Osteocyte (in vitro differentiated cells): ENCODE results near the gene ZNF548. TPM values are rescaled to one million over a fixed set of nuclear protein-coding genes. Genes with fewer than 3 reads are reported as not detected.

Experiments
- DNase-seq: peaks from one replicate; pipeline ENCODE4 v3.0.0; 2021; ENCODE audit warnings: mixed read lengths; ENCODE audit not compliant: unreplicated experiment; ENCODE audit errors: extremely low spot score
- H3K27ac Mint-ChIP-seq: one replicate; pipeline ENCODE4 v1.8.0; 2021; ENCODE audit warnings: mild to moderate bottlenecking, mixed read lengths; ENCODE audit not compliant: unreplicated experiment
- H3K27me3 Mint-ChIP-seq: one replicate; pipeline ENCODE4 v1.8.0; 2021; ENCODE audit warnings: mixed read lengths; ENCODE audit not compliant: unreplicated experiment
- H3K36me3 Mint-ChIP-seq: one replicate; pipeline ENCODE4 v1.8.0; 2021; ENCODE audit warnings: mixed read lengths; ENCODE audit not compliant: unreplicated experiment
- H3K4me1 Mint-ChIP-seq: one replicate; pipeline ENCODE4 v1.8.0; 2021; ENCODE audit warnings: mixed read lengths; ENCODE audit not compliant: unreplicated experiment
- H3K4me3 Mint-ChIP-seq: one replicate; pipeline ENCODE4 v1.8.0; 2021; ENCODE audit warnings: mild to moderate bottlenecking, moderate library complexity, mixed read lengths; ENCODE audit not compliant: unreplicated experiment
- H3K9me3 Mint-ChIP-seq: one replicate; pipeline ENCODE4 v1.8.0; 2021; ENCODE audit warnings: mixed read lengths; ENCODE audit not compliant: unreplicated experiment
- CTCF ChIP-seq: fragments of 200-600 bp; sonication (generic); IDR thresholded peaks from 2 replicates; pipeline ENCODE4 v1.5.0; 2021; ENCODE audit warnings: antibody characterized with exemption, mild to moderate bottlenecking, moderate library complexity
- total RNA-seq: library from RNA; stranded (reverse); gene quantifications from 2 replicates; pipeline ENCODE4 v1.2.1, GENCODE V29; 2021

The ZNF548 gene
- total RNA-seq, 1 donor from 2014 or later: 19.8 TPM

GRCh38 chr19:57351867-57352266 lies 37.8 kb upstream of the ZNF548 start:
- DNase-seq: no peak
- Mint-ChIP-seq H3K27me3 (no peaks in the 10 kb centered on the region), H3K4me3 (peak overlapping the region; percentile 94), H3K27ac (peak overlapping the region; percentile 91), H3K9me3 (peaks cover 23% of the 10 kb centered on the region), H3K36me3 (peaks cover 52% of the 10 kb centered on the region), H3K4me1 (peaks cover 24% of the 10 kb centered on the region)
- no peak for TF ChIP-seq CTCF

- Mint-ChIP-seq H3K27ac (no peak overlapping the region), H3K36me3 (peaks cover 78% of the 10 kb centered on the region), H3K4me3 (no peak overlapping the region), H3K27me3 (no peaks in the 10 kb centered on the region), H3K4me1 (peaks cover 22% of the 10 kb centered on the region), H3K9me3 (peaks cover 38% of the 10 kb centered on the region)
- no peak for DNase-seq
- no peak for TF ChIP-seq CTCF
These were observed 33.7 kb upstream of the ZNF548 start for GRCh38 chr19:57355916-57356315.

- Mint-ChIP-seq H3K4me3 (no peak overlapping the region), H3K4me1 (peaks cover 8% of the 10 kb centered on the region), H3K27me3 (no peaks in the 10 kb centered on the region), H3K9me3 (peaks cover 39% of the 10 kb centered on the region), H3K36me3 (peaks cover 70% of the 10 kb centered on the region), H3K27ac (no peak overlapping the region)
- DNase-seq: peak; percentile 62
- no peak for TF ChIP-seq CTCF
These were observed 32.2 kb upstream of the ZNF548 start for GRCh38 chr19:57357406-57357805.

GRCh38 chr19:57359300-57359699 lies 30.4 kb upstream of the ZNF548 start:
- Mint-ChIP-seq H3K27ac (no peak overlapping the region), H3K4me1 (peaks cover 14% of the 10 kb centered on the region), H3K9me3 (peaks cover 33% of the 10 kb centered on the region), H3K36me3 (peaks cover 57% of the 10 kb centered on the region), H3K4me3 (no peak overlapping the region), H3K27me3 (no peaks in the 10 kb centered on the region)
- TF ChIP-seq CTCF: no peak
- no peak for DNase-seq

- peaks cover 21% of the 10 kb centered on the region for H3K9me3 Mint-ChIP-seq
- DNase-seq: no peak
These were observed 27.2 kb upstream of the ZNF548 start for GRCh38 chr19:57362419-57362818.

More at GRCh38 chr19:57362419-57362818, 27.2 kb upstream of the ZNF548 start:
- Mint-ChIP-seq H3K27me3 (no peaks in the 10 kb centered on the region), H3K27ac (peak overlapping the region; percentile 98), H3K4me3 (peak overlapping the region; percentile 91), H3K4me1 (peaks cover 14% of the 10 kb centered on the region), H3K36me3 (peaks cover 38% of the 10 kb centered on the region)
- no peak for TF ChIP-seq CTCF
